SK-N-MC (cell line): ENCODE results near the gene SLC4A5.

Source experiments
- DNase-seq: peaks from one replicate; pipeline ENCODE4 v3.0.0-alpha.2; 2011; ENCODE audit warnings: low read depth, low spot score
- H3K27ac ChIP-seq: fragments of 200-600 bp; sonication (generic); 2 replicates; pipeline ENCODE4 v1.5.1; 2016; ENCODE audit warnings: mixed run types
- H3K36me3 ChIP-seq: fragments of 200-600 bp; sonication (generic); 2 replicates; pipeline ENCODE4 v1.6.1; 2017; ENCODE audit warnings: antibody characterized with exemption, low read length, mixed read lengths; ENCODE audit not compliant: insufficient read depth
- H3K4me3 ChIP-seq: fragments of 200-600 bp; sonication (generic); 2 replicates; pipeline ENCODE4 v1.5.1; 2016
- H3K9ac ChIP-seq: fragments of 200-600 bp; sonication (generic); 2 replicates; pipeline ENCODE4 v1.8.0; 2017; ENCODE audit warnings: mixed run types, mixed read lengths; ENCODE audit not compliant: insufficient read length
- H3K9me3 ChIP-seq: fragments of 200-600 bp; sonication (generic); 2 replicates; pipeline ENCODE4 v1.6.1; 2017; ENCODE audit warnings: low read depth, mild to moderate bottlenecking, antibody characterized with exemption, low read length, moderate library complexity, mixed read lengths
- EZH2 ChIP-seq: fragments of 200-600 bp; sonication (generic); IDR thresholded peaks from one replicate; pipeline ENCODE4 v1.6.1; 2017; ENCODE audit warnings: antibody characterized with exemption
- FOXP2 ChIP-seq: optimal IDR thresholded peaks from 2 replicates; pipeline ENCODE3; 2011; ENCODE audit warnings: mild to moderate bottlenecking, moderate library complexity; ENCODE audit not compliant: insufficient read depth; ENCODE audit errors: extremely low read length, control extremely low read depth
- POLR2AphosphoS5 ChIP-seq: IDR thresholded peaks from 2 replicates; pipeline ENCODE4 v1.6.1; 2012; ENCODE audit warnings: mild to moderate bottlenecking, low read depth, low read length, borderline replicate concordance

Gene SLC4A5

GRCh38 chr2:74313497-74313896, 29.7 kb downstream of the SLC4A5 start:
- Histone ChIP-seq H3K9me3 (no peaks in the 10 kb centered on the region), H3K36me3 (no peaks in the 10 kb centered on the region), H3K9ac (no peak overlapping the region), H3K4me3 (no peak overlapping the region), H3K27ac (no peak overlapping the region)
- DNase-seq = no peak
- TF ChIP-seq EZH2 (no peak), POLR2AphosphoS5 (no peak), FOXP2 (no peak)

- H3K36me3 ChIP-seq = no peaks in the 10 kb centered on the region
- H3K9me3 ChIP-seq = no peaks in the 10 kb centered on the region
- H3K9ac ChIP-seq = no peak overlapping the region
- TF ChIP-seq FOXP2 (no peak), POLR2AphosphoS5 (no peak), EZH2 (no peak)
- no peak overlapping the region for H3K27ac ChIP-seq
- DNase-seq = no peak
- H3K4me3 ChIP-seq = no peak overlapping the region
Observed at GRCh38 chr2:74312913-74313312, 30.3 kb downstream of the SLC4A5 start.

DNA sequence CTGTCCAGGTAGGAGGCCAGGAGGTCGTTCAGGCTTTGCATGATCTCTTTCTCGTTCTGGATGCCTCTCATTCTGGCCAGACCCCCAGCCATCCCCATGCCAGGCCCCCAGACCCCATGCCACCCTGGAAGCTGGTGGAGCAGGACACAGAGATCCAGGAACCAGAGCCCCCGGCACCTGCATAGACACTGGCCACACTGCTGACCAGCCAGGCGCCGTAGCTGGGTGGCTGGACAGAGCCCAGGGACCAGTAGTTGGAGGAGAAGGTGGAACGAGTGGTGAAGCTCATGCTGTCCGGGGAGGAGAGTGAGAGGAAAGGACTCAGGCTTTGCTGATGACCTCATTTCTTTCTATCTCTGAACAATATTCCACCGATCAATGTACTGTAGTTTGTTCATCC, 35.5 kb downstream of the SLC4A5 start:
- H3K9ac ChIP-seq = no peak overlapping the region
- TF ChIP-seq FOXP2 (no peak), EZH2 (no peak), POLR2AphosphoS5 (no peak)

DNA sequence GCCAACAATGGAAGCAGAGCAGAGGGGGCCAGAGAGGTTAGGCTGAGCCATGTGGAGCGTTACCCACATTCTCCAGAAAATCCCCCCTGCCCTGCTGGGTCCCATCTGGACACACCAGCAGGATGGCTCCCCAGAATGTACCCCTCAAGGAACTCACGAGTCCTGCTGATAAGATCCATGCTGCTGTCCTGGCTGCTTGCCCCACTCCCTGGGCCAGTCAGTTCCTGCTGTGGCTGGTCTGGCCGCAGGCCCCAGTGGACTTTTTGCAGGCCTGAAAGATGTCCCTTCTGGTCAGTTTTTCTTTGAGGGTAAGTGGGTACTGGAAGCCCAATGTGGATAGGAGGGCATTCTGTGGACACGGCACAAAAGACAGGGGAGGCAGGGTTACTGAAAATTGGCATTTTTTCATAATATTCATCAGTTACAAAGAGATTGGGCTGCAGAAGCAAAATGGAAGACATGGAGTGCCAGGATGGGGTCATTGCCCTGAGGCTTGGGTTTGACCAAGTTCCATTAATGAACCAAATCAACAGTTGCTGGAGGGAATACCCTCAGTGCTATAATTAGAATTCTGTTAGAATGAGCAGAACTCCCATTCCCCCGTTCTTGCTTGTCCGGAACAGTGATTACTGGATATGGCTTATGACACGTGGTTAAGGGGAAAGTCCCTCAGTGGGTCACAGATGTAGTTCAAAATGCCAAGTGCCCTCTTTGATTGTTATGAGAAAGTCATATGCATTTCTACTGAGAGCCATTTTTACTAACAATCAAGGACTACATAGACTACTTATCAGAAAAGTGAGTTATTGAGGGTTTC, 38.7 kb downstream of the SLC4A5 start:
- Histone ChIP-seq H3K9me3 (no peaks in the 10 kb centered on the region), H3K36me3 (no peaks in the 10 kb centered on the region), H3K9ac (no peak overlapping the region), H3K27ac (no peak overlapping the region), H3K4me3 (no peak overlapping the region)
- TF ChIP-seq FOXP2 = no peak
- TF ChIP-seq POLR2AphosphoS5 = no peak
- TF ChIP-seq EZH2 = no peak
- no peak for DNase-seq

More for the DNA sequence above, 35.5 kb downstream of the SLC4A5 start:
- no peak overlapping the region for H3K4me3 ChIP-seq
- no peaks in the 10 kb centered on the region for H3K9me3 ChIP-seq
- no peak for DNase-seq
- no peak overlapping the region for H3K27ac ChIP-seq
- H3K36me3 ChIP-seq = no peaks in the 10 kb centered on the region

DNA sequence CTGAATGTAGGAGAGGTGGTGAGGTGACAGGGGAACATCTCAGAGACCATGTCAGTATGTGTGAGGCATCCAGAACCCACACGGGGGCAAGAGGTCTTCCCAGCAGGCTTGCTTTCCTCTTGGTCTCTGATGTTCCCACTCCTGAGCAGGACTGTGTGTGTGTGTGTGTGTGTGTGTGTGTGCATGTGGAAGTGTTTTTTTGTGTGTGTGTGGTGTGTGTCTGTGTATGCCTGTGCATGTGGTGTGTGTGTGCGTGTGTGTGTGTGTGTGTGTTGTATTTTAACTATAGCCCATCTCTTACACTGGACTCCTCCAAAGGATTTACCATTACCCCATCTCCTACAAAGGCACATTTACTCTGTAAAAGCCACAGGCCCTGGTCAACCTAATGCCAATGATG, 40.4 kb downstream of the SLC4A5 start:
- no peak for DNase-seq

GRCh38 chr2:74301262-74301661, 42.0 kb downstream of the SLC4A5 start:
- H3K9me3 ChIP-seq = no peaks in the 10 kb centered on the region
- TF ChIP-seq FOXP2 (no peak), POLR2AphosphoS5 (no peak), EZH2 (no peak)
- H3K36me3 ChIP-seq = no peaks in the 10 kb centered on the region
- no peak for DNase-seq
- no peak overlapping the region for H3K9ac ChIP-seq
- no peak overlapping the region for H3K4me3 ChIP-seq
- no peak overlapping the region for H3K27ac ChIP-seq

More for the DNA sequence above, 40.4 kb downstream of the SLC4A5 start:
- no peaks in the 10 kb centered on the region for H3K36me3 ChIP-seq
- no peak overlapping the region for H3K4me3 ChIP-seq
- no peak overlapping the region for H3K9ac ChIP-seq
- no peaks in the 10 kb centered on the region for H3K9me3 ChIP-seq
- H3K27ac ChIP-seq = no peak overlapping the region
- TF ChIP-seq EZH2 (no peak), POLR2AphosphoS5 (no peak), FOXP2 (no peak)

DNA sequence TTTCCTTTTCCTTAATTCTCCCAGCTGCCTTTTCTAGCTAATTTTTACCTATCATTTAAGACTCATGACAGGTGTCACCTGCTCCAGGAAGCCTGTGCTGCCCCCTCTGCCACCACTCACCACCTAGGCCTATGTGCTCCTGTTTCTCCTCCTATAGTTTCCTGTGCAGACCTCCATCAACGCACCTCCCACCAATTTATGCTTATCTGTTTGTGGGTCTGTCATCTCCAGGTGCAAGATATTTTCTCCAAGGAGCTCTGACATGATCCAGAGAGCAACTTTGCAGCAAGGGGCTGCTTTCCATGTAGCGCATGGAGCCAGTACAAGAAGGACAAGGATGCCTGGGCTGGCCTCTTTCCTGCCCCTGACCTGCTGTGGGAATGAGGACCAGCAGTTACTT, 42.7 kb downstream of the SLC4A5 start:
- Histone ChIP-seq H3K27ac (no peak overlapping the region), H3K4me3 (no peak overlapping the region), H3K9ac (no peak overlapping the region), H3K9me3 (no peaks in the 10 kb centered on the region), H3K36me3 (no peaks in the 10 kb centered on the region)
- DNase-seq = no peak
- TF ChIP-seq FOXP2 (no peak), POLR2AphosphoS5 (no peak), EZH2 (no peak)

DNA sequence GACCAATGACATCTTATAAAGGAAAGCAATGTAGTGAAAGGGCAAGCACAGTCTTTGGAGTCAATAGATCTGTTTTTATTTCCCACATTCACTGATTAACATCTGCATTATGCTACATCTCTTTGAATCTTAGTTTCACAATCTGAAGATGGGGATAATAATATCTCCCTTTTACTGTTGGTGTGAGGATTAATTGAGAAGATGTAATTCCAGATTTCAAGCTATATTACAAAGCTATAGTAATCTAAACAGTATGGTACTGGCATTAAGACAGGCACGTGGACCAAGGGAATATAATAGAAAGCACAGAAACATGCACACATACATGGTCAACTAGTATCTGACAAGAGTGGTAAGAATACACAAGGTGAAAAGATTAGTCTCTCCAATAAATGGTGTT, 45.3 kb downstream of the SLC4A5 start:
- DNase-seq = no peak
- TF ChIP-seq EZH2 (no peak), POLR2AphosphoS5 (no peak), FOXP2 (no peak)
- peak overlapping the region; percentile 49; the same call in 1 of the 2 replicates for H3K27ac ChIP-seq

DNA sequence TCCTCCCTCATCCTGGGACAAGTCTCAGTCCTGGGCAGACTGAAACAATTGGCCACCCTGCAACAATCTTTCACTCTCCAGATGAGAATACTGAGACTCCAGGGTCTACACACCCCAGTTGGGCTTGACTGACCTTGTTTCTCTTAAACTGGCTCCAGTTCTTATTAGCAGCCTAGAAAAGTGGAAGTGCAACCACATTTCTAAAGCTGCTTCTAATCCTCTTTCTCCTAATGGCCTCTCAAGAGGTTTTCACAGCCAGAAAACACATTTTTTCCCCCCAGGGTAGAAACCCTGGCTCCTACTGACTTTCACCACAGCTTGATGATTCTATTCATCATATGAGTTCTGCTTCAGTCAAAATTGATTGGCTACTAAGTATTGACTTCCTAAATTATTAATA, 45.8 kb downstream of the SLC4A5 start:
- Histone ChIP-seq H3K36me3 (no peaks in the 10 kb centered on the region), H3K4me3 (peak overlapping the region; percentile 54; the same call in 1 of the 2 replicates), H3K9me3 (no peaks in the 10 kb centered on the region), H3K27ac (peak overlapping the region; percentile 67; the same call in 1 of the 2 replicates), H3K9ac (no peak overlapping the region)
- TF ChIP-seq POLR2AphosphoS5 (no peak; the same call in 1 of the 2 replicates), EZH2 (no peak), FOXP2 (no peak)
- peak; percentile 66 for DNase-seq

More for the DNA sequence above, 45.3 kb downstream of the SLC4A5 start:
- Histone ChIP-seq H3K9me3 (no peaks in the 10 kb centered on the region), H3K36me3 (no peaks in the 10 kb centered on the region), H3K4me3 (no peak overlapping the region; the same call in 1 of the 2 replicates), H3K9ac (no peak overlapping the region)
